ENCODE data around the gene HLCS.
A peak's percentile ranks its signal among the peaks of the same experiment; 100 is the strongest.

The HLCS gene

DNA sequence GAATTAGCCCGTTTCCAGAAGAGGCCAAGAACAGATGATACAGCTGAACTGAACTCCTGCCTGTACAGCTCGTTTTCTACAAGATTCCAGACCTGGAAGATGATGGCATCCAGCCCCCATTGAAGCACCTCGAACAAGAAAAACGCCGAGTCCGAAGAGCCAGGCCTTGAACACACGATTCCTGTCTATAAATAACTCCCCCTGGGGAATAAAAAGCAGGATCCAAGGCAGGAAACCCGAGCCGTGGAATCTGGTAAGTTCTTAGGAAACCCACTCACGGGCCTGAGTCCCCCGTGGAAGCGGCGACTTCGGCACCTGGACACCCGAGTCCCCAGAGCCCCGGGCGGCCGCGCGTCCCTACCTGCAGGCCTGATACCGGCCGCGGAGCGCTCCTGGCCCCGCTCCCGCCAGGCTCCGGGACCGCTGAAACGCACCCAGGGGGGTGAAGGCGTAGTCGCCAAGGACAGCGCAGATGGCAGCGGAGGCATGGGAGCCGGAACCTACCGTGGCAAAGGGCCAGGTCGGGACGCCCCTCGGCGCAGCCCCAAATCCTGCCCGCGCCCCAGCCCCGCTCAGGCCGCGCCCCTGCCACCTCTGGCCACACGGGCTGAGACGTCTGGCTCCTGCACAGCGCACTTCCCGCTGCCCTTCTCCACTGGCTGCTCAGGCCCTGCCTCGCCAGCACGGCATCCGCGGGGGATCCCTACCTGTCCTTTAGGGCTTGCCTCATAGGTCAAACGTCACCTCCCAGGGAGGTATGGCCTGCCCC lies 14.0 kb upstream of the HLCS start:
- TF ChIP-seq CTCF (IDR thresholded peaks at IDR 0.05; ENCODE audit: low read depth, low read length) = no peak
- peak overlapping the region; percentile 19; the same call in 1 of the 2 replicates for H3K4me3 ChIP-seq (ENCODE audit: low read depth, low read length)

GRCh38 chr21:36976882-36977651 lies 10.6 kb upstream of the HLCS start:
- no peak overlapping the region for H3K4me3 ChIP-seq (ENCODE audit: low read depth, low read length)
- peak; percentile 45 for TF ChIP-seq CTCF (IDR thresholded peaks at IDR 0.05; ENCODE audit: low read depth, low read length)

DNA sequence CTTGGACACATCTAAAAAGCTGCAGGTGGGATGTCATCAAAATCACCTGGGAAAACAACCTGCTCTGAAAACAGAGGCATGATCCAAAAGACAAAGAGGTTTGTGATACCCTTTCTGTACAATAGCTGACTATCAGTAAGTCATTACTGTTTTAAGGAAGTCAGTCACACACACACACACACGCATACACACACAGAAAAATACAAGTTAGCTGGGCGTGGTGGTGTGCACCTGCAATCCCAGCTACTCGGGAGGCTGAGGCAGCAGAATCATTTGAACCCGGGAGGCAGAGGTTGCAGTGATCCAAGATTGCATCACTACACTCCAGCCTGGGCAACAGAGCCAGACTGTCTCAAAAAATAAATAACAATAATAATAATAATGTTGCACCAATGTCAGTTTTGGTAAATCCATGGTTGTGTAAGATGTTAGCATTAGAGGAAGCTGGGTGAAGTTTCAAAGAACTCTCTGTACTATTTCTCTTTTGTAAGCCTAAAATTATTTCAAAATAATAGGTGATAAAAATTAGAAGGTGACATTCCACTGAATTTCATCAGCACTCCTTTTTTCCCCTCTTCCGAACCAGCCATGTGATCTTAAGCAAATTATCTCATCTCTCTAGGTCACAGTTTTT lies 9.9 kb upstream of the HLCS start:
- H3K4me3 ChIP-seq (ENCODE audit: low read depth, low read length) = no peak overlapping the region
- TF ChIP-seq CTCF (IDR thresholded peaks at IDR 0.05; ENCODE audit: low read depth, low read length) = no peak

DNA sequence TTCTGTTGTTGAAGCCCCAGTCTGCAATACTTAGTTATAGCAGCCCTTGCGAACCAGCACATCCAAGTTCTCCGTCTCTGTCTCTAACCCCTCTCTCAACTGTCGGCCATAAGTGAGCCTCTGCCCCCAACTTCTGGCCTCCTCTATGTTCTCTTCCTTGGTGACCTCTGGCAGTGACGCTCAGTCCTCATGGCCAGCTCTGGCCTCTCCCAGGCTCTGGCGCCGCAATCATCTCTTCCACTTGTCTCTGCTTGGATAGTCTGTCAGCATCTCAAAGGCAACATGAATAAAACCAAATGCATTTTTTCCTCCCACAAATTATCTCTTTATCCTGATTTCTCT lies 8.4 kb upstream of the HLCS start:
- no peak overlapping the region for H3K4me3 ChIP-seq (ENCODE audit: low read depth, low read length)
- TF ChIP-seq CTCF (IDR thresholded peaks at IDR 0.05; ENCODE audit: low read depth, low read length) = no peak

DNA sequence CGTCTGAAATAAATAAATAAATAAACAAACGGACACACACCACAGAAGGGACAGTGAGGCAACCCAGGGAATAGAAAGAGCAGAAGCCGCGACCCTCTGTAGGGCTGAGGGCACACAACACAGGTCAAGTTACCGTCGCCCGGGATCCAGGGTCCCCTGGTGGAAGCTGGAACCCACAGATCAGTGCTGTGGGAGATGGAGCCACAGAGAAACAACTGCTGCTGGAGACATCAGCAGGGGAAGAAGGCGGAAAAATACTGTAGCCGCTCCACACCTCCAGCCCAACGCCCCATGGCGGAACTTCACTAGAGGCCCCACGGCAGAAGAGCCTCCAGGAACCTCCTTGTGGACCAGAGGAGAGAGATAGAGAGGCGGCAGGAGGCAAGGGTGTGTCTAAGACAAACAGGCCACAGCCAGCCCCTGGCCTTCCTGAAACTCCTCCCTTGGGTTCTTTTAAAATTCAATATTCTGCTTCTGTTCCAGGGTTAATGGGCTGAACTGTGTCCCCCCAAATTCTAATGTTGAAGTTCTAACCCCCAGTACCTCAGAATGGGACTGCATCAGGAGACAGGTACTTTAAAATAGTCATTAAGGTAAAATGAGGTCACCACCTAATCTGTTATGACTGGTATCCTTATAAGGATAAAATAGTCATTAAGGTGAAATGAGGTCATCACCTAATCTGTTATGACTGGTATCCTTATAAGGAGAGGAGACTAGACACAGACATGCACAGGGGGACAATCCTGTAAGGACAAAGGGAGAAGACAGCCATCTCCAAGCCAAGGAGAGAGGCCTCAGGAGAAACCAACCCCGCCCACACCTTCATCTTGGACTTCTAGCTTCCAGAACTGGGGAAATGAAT lies 7.7 kb upstream of the HLCS start:
- no peak for TF ChIP-seq CTCF (IDR thresholded peaks at IDR 0.05; ENCODE audit: low read depth, low read length)
- no peak overlapping the region for H3K4me3 ChIP-seq (ENCODE audit: low read depth, low read length)

DNA sequence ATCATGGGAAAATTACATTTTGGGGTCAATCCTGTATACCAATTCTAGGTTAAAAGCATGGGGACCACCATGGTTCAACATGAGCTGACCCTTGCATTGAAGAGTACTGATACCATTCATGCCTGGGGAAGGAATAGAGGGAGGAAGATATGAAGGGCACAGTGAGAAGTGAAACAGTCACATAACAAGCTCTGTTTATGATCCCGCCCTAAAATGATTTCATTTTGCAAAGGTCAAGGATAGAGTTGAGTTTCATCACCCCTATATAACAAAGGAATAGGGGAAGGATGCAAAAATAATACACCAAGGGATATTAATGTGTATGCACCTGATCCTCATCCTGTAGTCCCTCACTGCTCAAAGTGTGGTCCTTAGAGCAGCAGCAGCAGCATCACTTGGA lies 2.5 kb upstream of the HLCS start:
- TF ChIP-seq CTCF (IDR thresholded peaks at IDR 0.05; ENCODE audit: low read depth, low read length) = no peak
- H3K4me3 ChIP-seq (ENCODE audit: low read depth, low read length) = no peak overlapping the region

Measured in WI38 (cell line).